ENCODE results near the gene PIK3R1.

Gene PIK3R1

GRCh38 chr5:68336200-68336599 lies 120.6 kb downstream of the PIK3R1 start:
- TF ChIP-seq FOXM1 (IDR thresholded peaks at IDR 0.05; ENCODE audit: borderline replicate concordance, low read depth): no peak
- TF ChIP-seq REST (IDR thresholded peaks at IDR 0.05; ENCODE audit: low read depth): no peak
- TF ChIP-seq NFIC (IDR thresholded peaks at IDR 0.05): no peak
- TF ChIP-seq EP300 (IDR thresholded peaks at IDR 0.05; ENCODE audit: borderline replicate concordance): no peak
- TF ChIP-seq TEAD4 (IDR thresholded peaks at IDR 0.05): no peak

- TF ChIP-seq CEBPB (IDR thresholded peaks at IDR 0.05) (no peak), NFIC (IDR thresholded peaks at IDR 0.05) (no peak), ZBTB7A (IDR thresholded peaks at IDR 0.05; ENCODE audit: low read depth) (no peak), USF1 (IDR thresholded peaks at IDR 0.05) (no peak), TAF1 (IDR thresholded peaks at IDR 0.05; ENCODE audit: low read depth) (no peak), REST (IDR thresholded peaks at IDR 0.05; ENCODE audit: low read depth) (no peak), EP300 (IDR thresholded peaks at IDR 0.05; ENCODE audit: borderline replicate concordance) (no peak), TCF12 (IDR thresholded peaks at IDR 0.05; ENCODE audit: low read depth) (no peak), FOXM1 (IDR thresholded peaks at IDR 0.05; ENCODE audit: borderline replicate concordance, low read depth) (no peak), EGR1 (IDR thresholded peaks at IDR 0.05) (no peak)
These were observed 121.7 kb downstream of the PIK3R1 start for GRCh38 chr5:68337235-68337634.

DNA sequence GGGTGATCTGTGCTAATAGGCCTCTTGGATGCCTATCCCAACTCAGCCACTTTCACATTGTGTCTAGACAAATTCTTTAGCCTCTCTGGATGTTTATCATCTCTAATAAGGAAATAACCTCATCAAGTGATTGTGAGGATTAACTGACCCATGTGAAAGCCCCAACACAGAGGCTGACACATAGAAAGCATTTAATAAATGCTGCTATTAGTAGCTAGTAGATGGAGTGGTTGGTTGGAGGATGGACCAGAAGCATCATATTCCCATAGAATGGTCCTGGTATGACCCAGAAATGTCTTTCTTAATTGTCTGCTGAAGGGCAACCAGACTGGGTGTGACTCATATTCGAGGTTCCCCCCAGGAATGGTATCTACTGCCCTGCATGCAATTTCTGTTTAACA lies 124.4 kb downstream of the PIK3R1 start:
- no peak for TF ChIP-seq TEAD4 (IDR thresholded peaks at IDR 0.05)
- no peak for TF ChIP-seq USF1 (IDR thresholded peaks at IDR 0.05)
- TF ChIP-seq NFIC (IDR thresholded peaks at IDR 0.05): no peak
- no peak for TF ChIP-seq TCF12 (IDR thresholded peaks at IDR 0.05; ENCODE audit: low read depth)
- no peak for TF ChIP-seq CREB1 (IDR thresholded peaks at IDR 0.05; ENCODE audit: low read depth)
- TF ChIP-seq TAF1 (IDR thresholded peaks at IDR 0.05; ENCODE audit: low read depth): no peak
- TF ChIP-seq CEBPB (IDR thresholded peaks at IDR 0.05): no peak
- TF ChIP-seq EGR1 (IDR thresholded peaks at IDR 0.05): no peak
- TF ChIP-seq FOXM1 (IDR thresholded peaks at IDR 0.05; ENCODE audit: borderline replicate concordance, low read depth): no peak
- TF ChIP-seq RAD21 (IDR thresholded peaks at IDR 0.05; ENCODE audit: low read depth): no peak
- TF ChIP-seq MAX (IDR thresholded peaks at IDR 0.05): no peak
- no peak for TF ChIP-seq ZBTB7A (IDR thresholded peaks at IDR 0.05; ENCODE audit: low read depth)

DNA sequence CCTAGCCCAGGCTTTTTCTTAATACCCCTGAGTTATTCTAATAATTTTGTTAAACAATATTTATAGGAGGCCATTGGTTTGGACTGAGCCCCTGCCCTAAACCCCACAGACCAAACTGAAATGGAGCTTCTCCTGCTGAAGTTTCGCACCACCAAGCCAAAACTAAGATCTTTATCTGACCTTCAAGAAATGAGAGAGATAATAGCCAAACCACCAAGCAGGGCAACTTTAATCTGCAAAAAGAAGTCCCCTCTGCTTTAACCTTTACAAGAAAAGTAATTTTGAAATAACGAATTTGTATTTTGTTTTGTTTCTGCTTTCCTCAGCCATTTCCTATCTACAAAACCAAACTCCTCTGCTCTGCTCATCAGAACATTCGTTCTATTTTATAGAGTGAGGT lies 125.5 kb downstream of the PIK3R1 start:
- no peak for TF ChIP-seq TEAD4 (IDR thresholded peaks at IDR 0.05)
- TF ChIP-seq MAX (IDR thresholded peaks at IDR 0.05): no peak
- no peak for TF ChIP-seq TAF1 (IDR thresholded peaks at IDR 0.05; ENCODE audit: low read depth)
- no peak for TF ChIP-seq EP300 (IDR thresholded peaks at IDR 0.05; ENCODE audit: borderline replicate concordance)
- no peak for TF ChIP-seq FOXM1 (IDR thresholded peaks at IDR 0.05; ENCODE audit: borderline replicate concordance, low read depth)
- no peak for TF ChIP-seq ZBTB7A (IDR thresholded peaks at IDR 0.05; ENCODE audit: low read depth)

DNA sequence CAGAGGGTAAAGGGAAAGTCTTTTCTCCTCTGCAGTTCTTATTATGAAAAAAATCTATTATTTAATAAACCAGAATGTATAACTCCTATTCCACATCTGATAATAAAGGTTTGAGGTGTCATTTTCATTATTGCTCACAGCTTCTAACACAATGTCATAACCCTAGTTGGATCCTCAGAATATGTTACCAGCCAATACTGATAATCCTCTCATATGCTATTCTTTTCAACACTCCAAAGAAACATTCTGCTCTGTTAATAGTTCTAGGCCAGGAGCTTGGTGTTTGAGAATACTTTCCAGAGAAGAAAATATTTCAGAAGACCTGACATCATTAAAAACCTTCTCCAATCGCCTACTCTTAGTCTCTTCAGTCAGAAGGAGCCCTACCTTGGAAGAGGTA lies 127.1 kb downstream of the PIK3R1 start:
- TF ChIP-seq EGR1 (IDR thresholded peaks at IDR 0.05) (no peak), ZBTB7A (IDR thresholded peaks at IDR 0.05; ENCODE audit: low read depth) (no peak), MAX (IDR thresholded peaks at IDR 0.05) (no peak), FOXM1 (IDR thresholded peaks at IDR 0.05; ENCODE audit: borderline replicate concordance, low read depth) (no peak), YY1 (IDR thresholded peaks at IDR 0.05; ENCODE audit: low read depth) (no peak), TEAD4 (IDR thresholded peaks at IDR 0.05) (no peak), TCF12 (IDR thresholded peaks at IDR 0.05; ENCODE audit: low read depth) (no peak), EP300 (IDR thresholded peaks at IDR 0.05; ENCODE audit: borderline replicate concordance) (no peak), CREB1 (IDR thresholded peaks at IDR 0.05; ENCODE audit: low read depth) (no peak), RAD21 (IDR thresholded peaks at IDR 0.05; ENCODE audit: low read depth) (no peak), TAF1 (IDR thresholded peaks at IDR 0.05; ENCODE audit: low read depth) (no peak), CEBPB (IDR thresholded peaks at IDR 0.05) (no peak)

- TF ChIP-seq RAD21 (IDR thresholded peaks at IDR 0.05; ENCODE audit: low read depth) (no peak), TEAD4 (IDR thresholded peaks at IDR 0.05) (peak; percentile 15; the same call in 1 of the 2 replicates), REST (IDR thresholded peaks at IDR 0.05; ENCODE audit: low read depth) (no peak), MAX (IDR thresholded peaks at IDR 0.05) (0 out of 2 replicates have a peak, but pooled peaks have one; percentile 18), NFIC (IDR thresholded peaks at IDR 0.05) (peak; percentile 35; the same call in 1 of the 2 replicates)
These were observed 127.9 kb downstream of the PIK3R1 start for GRCh38 chr5:68343421-68343826.
